Neural cell (in vitro differentiated cells): ENCODE results near the gene MOB3A.

Source experiments
- EP300 ChIP-seq: fragments of 450-650 bp; conservative IDR thresholded peaks from 2 replicates; pipeline ENCODE4 v1.6.1; 2014; ENCODE audit warnings: antibody characterized with exemption, mild to moderate bottlenecking, moderate library complexity; ENCODE audit not compliant: poor library complexity, severe bottlenecking
- EZH2 ChIP-seq: fragments of 200-600, 300-800 bp; shearing (Covaris generic), sonication (generic); IDR thresholded peaks from 2 replicates; pipeline ENCODE4 v1.6.1; 2014; ENCODE audit warnings: antibody characterized with exemption, low read length, borderline replicate concordance, mild to moderate bottlenecking; ENCODE audit not compliant: insufficient read depth, poor library complexity, severe bottlenecking
- POLR2AphosphoS5 ChIP-seq: IDR thresholded peaks from 2 replicates; pipeline ENCODE4 v1.6.1; 2012
- RAD21 ChIP-seq: fragments of 450-650 bp; conservative IDR thresholded peaks from 2 replicates; pipeline ENCODE4 v1.6.1; 2014; ENCODE audit warnings: antibody characterized with exemption, mild to moderate bottlenecking, moderate library complexity
- SMC3 ChIP-seq: fragments of 450-650 bp; conservative IDR thresholded peaks from 2 replicates; pipeline ENCODE4 v1.6.1; 2014; ENCODE audit warnings: antibody characterized with exemption, mild to moderate bottlenecking, moderate library complexity; ENCODE audit not compliant: poor library complexity
- TAF1 ChIP-seq: IDR thresholded peaks from 2 replicates; pipeline ENCODE4 v1.6.1; 2012; ENCODE audit warnings: low read depth
- TF ChIP-seq, protein P1 (sequence below): fragments of 450-650 bp; IDR thresholded peaks from 2 replicates; pipeline ENCODE4 v1.5.1; 2014; ENCODE audit warnings: antibody characterized with exemption, mild to moderate bottlenecking, moderate library complexity; ENCODE audit not compliant: poor library complexity, severe bottlenecking
- TF ChIP-seq, protein P2 (sequence below): IDR thresholded peaks from 2 replicates; pipeline ENCODE4 v1.6.1; 2012; ENCODE audit warnings: borderline replicate concordance

DNA sequence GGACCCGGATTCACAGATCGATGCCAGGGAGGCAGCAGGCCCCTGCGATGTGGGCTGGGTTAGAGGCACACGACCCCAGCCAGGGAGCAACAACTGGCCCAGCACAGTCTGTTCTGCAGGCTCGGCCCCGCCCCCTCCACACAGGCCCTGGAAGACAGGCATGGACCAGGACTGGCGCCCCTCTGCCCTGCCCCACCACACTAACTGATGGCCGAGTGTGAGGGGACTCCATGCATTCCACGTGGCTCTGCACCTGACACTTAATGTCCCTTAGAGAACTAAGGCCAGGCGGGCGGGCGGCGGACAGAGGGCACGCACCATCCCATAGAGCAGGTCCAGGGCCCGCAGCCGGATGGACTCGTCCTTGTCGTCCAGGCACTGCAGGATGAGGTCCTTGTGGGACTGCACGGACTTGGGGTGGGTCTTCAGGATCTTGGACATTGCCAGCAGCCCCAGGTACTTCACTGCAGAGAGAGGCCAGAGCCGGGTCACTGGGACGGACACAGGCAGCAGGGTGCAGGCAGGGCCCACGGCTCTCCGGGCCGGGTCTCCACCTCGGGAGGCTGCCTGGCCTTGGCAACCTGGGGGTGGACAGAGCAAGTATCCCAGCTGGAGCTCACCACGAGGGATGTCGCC lies 25.4 kb upstream of the MOB3A start:
- TF ChIP-seq TAF1: no peak
- TF ChIP-seq EP300: no peak
- TF ChIP-seq, protein P1, sequence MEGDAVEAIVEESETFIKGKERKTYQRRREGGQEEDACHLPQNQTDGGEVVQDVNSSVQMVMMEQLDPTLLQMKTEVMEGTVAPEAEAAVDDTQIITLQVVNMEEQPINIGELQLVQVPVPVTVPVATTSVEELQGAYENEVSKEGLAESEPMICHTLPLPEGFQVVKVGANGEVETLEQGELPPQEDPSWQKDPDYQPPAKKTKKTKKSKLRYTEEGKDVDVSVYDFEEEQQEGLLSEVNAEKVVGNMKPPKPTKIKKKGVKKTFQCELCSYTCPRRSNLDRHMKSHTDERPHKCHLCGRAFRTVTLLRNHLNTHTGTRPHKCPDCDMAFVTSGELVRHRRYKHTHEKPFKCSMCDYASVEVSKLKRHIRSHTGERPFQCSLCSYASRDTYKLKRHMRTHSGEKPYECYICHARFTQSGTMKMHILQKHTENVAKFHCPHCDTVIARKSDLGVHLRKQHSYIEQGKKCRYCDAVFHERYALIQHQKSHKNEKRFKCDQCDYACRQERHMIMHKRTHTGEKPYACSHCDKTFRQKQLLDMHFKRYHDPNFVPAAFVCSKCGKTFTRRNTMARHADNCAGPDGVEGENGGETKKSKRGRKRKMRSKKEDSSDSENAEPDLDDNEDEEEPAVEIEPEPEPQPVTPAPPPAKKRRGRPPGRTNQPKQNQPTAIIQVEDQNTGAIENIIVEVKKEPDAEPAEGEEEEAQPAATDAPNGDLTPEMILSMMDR: no peak
- TF ChIP-seq, protein P2, sequence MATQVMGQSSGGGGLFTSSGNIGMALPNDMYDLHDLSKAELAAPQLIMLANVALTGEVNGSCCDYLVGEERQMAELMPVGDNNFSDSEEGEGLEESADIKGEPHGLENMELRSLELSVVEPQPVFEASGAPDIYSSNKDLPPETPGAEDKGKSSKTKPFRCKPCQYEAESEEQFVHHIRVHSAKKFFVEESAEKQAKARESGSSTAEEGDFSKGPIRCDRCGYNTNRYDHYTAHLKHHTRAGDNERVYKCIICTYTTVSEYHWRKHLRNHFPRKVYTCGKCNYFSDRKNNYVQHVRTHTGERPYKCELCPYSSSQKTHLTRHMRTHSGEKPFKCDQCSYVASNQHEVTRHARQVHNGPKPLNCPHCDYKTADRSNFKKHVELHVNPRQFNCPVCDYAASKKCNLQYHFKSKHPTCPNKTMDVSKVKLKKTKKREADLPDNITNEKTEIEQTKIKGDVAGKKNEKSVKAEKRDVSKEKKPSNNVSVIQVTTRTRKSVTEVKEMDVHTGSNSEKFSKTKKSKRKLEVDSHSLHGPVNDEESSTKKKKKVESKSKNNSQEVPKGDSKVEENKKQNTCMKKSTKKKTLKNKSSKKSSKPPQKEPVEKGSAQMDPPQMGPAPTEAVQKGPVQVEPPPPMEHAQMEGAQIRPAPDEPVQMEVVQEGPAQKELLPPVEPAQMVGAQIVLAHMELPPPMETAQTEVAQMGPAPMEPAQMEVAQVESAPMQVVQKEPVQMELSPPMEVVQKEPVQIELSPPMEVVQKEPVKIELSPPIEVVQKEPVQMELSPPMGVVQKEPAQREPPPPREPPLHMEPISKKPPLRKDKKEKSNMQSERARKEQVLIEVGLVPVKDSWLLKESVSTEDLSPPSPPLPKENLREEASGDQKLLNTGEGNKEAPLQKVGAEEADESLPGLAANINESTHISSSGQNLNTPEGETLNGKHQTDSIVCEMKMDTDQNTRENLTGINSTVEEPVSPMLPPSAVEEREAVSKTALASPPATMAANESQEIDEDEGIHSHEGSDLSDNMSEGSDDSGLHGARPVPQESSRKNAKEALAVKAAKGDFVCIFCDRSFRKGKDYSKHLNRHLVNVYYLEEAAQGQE: no peak
- no peak for TF ChIP-seq EZH2
- no peak for TF ChIP-seq RAD21
- TF ChIP-seq POLR2AphosphoS5: no peak
- TF ChIP-seq SMC3: no peak
